Pancreas (tissue), 10 donors: Measurements from ENCODE around the gene SPAG9. TPM values are rescaled to one million over a fixed set of nuclear protein-coding genes. Genes with fewer than 3 reads are reported as not detected.

Source experiments
- ATAC-seq, 4 donors: fragments of 200-7000 bp; cut with Tn5 transposase; one replicate each; pipeline versions ENCODE4 v1.8.0 to v1.9.1; 2020; ENCODE audit warnings: mild to moderate bottlenecking in 4 of 4, moderate library complexity in 4 of 4
- DNase-seq, 6 donors: peaks; one replicate each; pipeline ENCODE4 v3.0.0-alpha.2; 2020
- FAIRE-seq: peaks from 2 replicates; lab custom pipeline; 2012; peaks lifted over from hg19 to GRCh38; lab: Jason Lieb, UNC
- H3K27ac ChIP-seq, 4 donors: fragments of 200-600 bp; sonication (generic); 1 replicate in 3 of 4; 2 replicates in 1 of 4; pipeline versions ENCODE4 v1.5.0 to v1.8.0; 2020
- H3K27me3 ChIP-seq, 4 donors: fragments of 200-600 bp; one replicate each; pipeline ENCODE4 v1.8.0; 2021
- H3K36me3 ChIP-seq, 3 donors: fragments of 200-600 bp; sonication (generic) in 1 of 3; one replicate each; pipeline versions ENCODE4 v1.5.0 to v1.8.0; 2020 to 2021
- H3K4me1 ChIP-seq, 3 donors: fragments of 200-600 bp; one replicate each; pipeline ENCODE4 v1.8.0; 2021
- H3K4me3 ChIP-seq, 4 donors: fragments of 200-600 bp; sonication (generic) in 2 of 4; one replicate each; pipeline versions ENCODE4 v1.5.0 to v1.8.0; 2020 to 2021
- H3K9me3 ChIP-seq, 4 donors: fragments of 200-600 bp; one replicate each; pipeline ENCODE4 v1.8.0; 2021
- WGBS, 2 donors: extraction: QIAGEN DNeasy Blood & Tissue Kit; methylation state at CpG; one replicate each; pipeline ENCODE4 v1.1.7; 2013; 5-methylcytosine and 5-hydroxymethylcytosine counted together
- intact Hi-C, 3 donors: fragments of 100-400 bp; cut with DNase I; formaldehyde crosslinking; loops; one replicate each; pipeline versions ENCODE4 v1.11.1 to v1.14.2; 2022
- polyA plus RNA-seq, 2 donors: library from polyadenylated mRNA; stranded (reverse); fragments of 200-250 nt; gene quantifications; one replicate each; pipeline ENCODE4 v1.2.3, GENCODE V29; 2013
- total RNA-seq, 6 donors: library from RNA; stranded (reverse); fragmentation: NEBNext Ultra II Directional in 4 of 6; extraction: Animal tissue kit (Norgen Biotek cat#: 25700) in 4 of 6; gene quantifications; one replicate each; pipeline versions ENCODE4 v1.2.1 to v1.2.4, GENCODE V29; 2021 to 2023
- TF ChIP-seq, protein P1 (sequence below), 4 donors: fragments of 200-600 bp; sonication (generic) in 3 of 4; IDR thresholded peaks; one replicate each; pipeline versions ENCODE4 v1.5.0 to v1.8.0; 2021; ENCODE audit warnings: antibody characterized with exemption in 4 of 4
- donor health status: healthy with polysubstance abuse.
- donor health status: DM: no; HTN: no; CAD: no; lungs with moderate emphysema.
- donor health status: DM: no; HTN: no; CAD: no.
- donor health status: control.
- donor health status: control.
- donor health status: Bipolar disorder and iron deficiency.
- donor health status: DM: yes; HTN: yes; CAD: no.
- donor health status: DM: no; HTN: no; CAD: no.
- donor health status: DM: no; HTN: no; CAD: no.
- donor health status: DM: yes; HTN: yes; CAD: no.

The SPAG9 gene
- total and polyA plus RNA-seq, 8 donors: 18.7 to 56.1 (median 39.7) TPM

- 88% methylated on average over 2 of the region's 2 CpGs for WGBS, 2 donors
- TF ChIP-seq, protein P1, sequence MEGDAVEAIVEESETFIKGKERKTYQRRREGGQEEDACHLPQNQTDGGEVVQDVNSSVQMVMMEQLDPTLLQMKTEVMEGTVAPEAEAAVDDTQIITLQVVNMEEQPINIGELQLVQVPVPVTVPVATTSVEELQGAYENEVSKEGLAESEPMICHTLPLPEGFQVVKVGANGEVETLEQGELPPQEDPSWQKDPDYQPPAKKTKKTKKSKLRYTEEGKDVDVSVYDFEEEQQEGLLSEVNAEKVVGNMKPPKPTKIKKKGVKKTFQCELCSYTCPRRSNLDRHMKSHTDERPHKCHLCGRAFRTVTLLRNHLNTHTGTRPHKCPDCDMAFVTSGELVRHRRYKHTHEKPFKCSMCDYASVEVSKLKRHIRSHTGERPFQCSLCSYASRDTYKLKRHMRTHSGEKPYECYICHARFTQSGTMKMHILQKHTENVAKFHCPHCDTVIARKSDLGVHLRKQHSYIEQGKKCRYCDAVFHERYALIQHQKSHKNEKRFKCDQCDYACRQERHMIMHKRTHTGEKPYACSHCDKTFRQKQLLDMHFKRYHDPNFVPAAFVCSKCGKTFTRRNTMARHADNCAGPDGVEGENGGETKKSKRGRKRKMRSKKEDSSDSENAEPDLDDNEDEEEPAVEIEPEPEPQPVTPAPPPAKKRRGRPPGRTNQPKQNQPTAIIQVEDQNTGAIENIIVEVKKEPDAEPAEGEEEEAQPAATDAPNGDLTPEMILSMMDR (IDR thresholded peaks at IDR 0.05): no peak
- Histone ChIP-seq H3K27ac (no peak overlapping the region), H3K4me1 (peaks cover 34 to 44% (median 37%) of the 10 kb centered on the region in 3 donors), H3K36me3 (no peaks in the 10 kb centered on the region), H3K9me3 (no peaks in the 10 kb centered on the region), H3K4me3 (no peak overlapping the region), H3K27me3 (no peaks in the 10 kb centered on the region)
- ATAC-seq (no peak), FAIRE-seq (no peak), DNase-seq (peak in 1 of 6 donors; percentile 10)
- intact Hi-C loops: no loop called here
Observed at GRCh38 chr17:50922107-50922506, 198.6 kb downstream of the SPAG9 start.

- H3K4me3 ChIP-seq: no peak overlapping the region
- TF ChIP-seq, protein P1 (IDR thresholded peaks at IDR 0.05): no peak
- no peak for FAIRE-seq
- peaks cover 45 to 51% (median 47%) of the 10 kb centered on the region in 3 donors for H3K4me1 ChIP-seq
- no peak for ATAC-seq
- no peaks in the 10 kb centered on the region for H3K36me3 ChIP-seq
- H3K27me3 ChIP-seq: no peaks in the 10 kb centered on the region
- WGBS, 2 donors: 83 to 85% methylated on average over 16 of the region's 16 CpGs
- intact Hi-C loops: no loop called here
- no peaks in the 10 kb centered on the region for H3K9me3 ChIP-seq
- H3K27ac ChIP-seq: no peak overlapping the region
- peak in 1 of 6 donors; percentile 55 for DNase-seq
Observed at GRCh38 chr17:50920891-50921586, 199.6 kb downstream of the SPAG9 start.

GRCh38 chr17:50920041-50920410, 200.6 kb downstream of the SPAG9 start:
- intact Hi-C loops: no loop called here
- ATAC-seq (peak in 2 of 4 donors; percentile 1 to 2), FAIRE-seq (no peak), DNase-seq (no peak)
- H3K4me3 ChIP-seq: no peak overlapping the region
- no peaks in the 10 kb centered on the region for H3K27me3 ChIP-seq
- TF ChIP-seq, protein P1 (IDR thresholded peaks at IDR 0.05): no peak
- H3K27ac ChIP-seq: peak overlapping the region; percentile 87 to 90 (median 88)
- no peaks in the 10 kb centered on the region for H3K36me3 ChIP-seq
- 28 to 31% methylated on average over 8 of the region's 8 CpGs for WGBS, 2 donors
- no peaks in the 10 kb centered on the region for H3K9me3 ChIP-seq
- H3K4me1 ChIP-seq: peaks cover 52 to 57% (median 53%) of the 10 kb centered on the region in 3 donors

- 11 to 15% methylated on average over 18 of the region's 18 CpGs for WGBS, 2 donors
- DNase-seq (peak; percentile 88 to 99 (median 97)), ATAC-seq (peak; percentile 81 to 92 (median 84)), FAIRE-seq (no peak)
- peak overlapping the region; percentile 87 to 90 (median 88) for H3K27ac ChIP-seq
- no peaks in the 10 kb centered on the region for H3K9me3 ChIP-seq
- no peaks in the 10 kb centered on the region for H3K36me3 ChIP-seq
- H3K4me1 ChIP-seq: peaks cover 52 to 57% (median 53%) of the 10 kb centered on the region in 3 donors
- H3K4me3 ChIP-seq: no peak overlapping the region
- intact Hi-C loops: loop anchor here in 1 of 3 donors (10.0 kb wide), 1 partner anchor 55 kb away; the partner anchor contains the start of gene TOB1
- no peaks in the 10 kb centered on the region for H3K27me3 ChIP-seq
- TF ChIP-seq, protein P1 (IDR thresholded peaks at IDR 0.05): no peak
Observed at GRCh38 chr17:50919321-50920040, 201.2 kb downstream of the SPAG9 start.
